ENCODE data around the gene TIMM44.

- no peak for TF ChIP-seq CTCF (IDR thresholded peaks at IDR 0.05)
- no peak for TF ChIP-seq ZBTB33 (IDR thresholded peaks at IDR 0.05; ENCODE audit: borderline replicate concordance, low read depth)
- TF ChIP-seq TCF12 (IDR thresholded peaks at IDR 0.05) = no peak
Observed at GRCh38 chr19:7898967-7899366, 44.5 kb downstream of the TIMM44 start.

Data from SK-N-SH (cell line).